ENCODE data around the gene ENO2.
A peak's percentile ranks its signal among the peaks of the same experiment; 100 is the strongest.

ENO2 gene

DNA sequence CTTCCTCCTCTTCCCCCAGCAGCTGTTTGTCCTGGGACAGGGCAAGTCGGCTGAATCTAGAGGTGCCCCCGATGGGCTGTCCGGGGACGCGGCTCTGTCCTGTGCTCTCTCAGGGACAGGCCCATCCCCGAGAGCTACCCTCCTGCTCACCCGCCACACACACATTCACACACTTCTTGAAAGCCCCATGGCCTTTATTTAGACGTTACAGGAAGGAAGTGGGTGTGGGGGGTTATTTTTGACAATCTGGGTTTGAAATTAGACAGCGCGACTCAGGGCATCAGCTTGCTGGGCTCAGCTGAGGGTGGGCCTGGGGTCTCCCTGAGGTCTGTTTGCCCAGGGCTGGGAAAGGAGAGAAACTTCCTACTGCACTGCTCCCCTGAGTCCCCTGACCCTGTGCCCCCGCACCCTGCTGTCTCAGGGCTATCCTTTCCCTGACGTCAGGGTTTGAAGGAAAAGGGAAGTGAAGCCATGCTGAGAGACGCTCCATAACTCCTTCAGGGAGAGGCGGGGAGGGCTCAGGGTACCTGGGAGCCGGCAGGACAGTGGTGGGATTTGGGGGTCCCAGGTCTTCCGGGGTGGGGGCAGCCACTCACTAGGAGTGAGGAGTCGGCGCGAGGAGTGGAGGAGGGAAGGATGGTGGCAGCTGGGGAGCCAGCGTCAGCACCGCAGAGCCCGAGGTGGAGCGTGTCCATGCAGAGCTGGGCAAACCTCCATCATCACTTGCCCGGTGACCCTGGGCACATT, 44.9 kb downstream of the ENO2 start:
- DNase-seq = no peak
- TF ChIP-seq POLR2A (IDR thresholded peaks at IDR 0.05; ENCODE audit: low read length) (no peak), GATA1 (IDR thresholded peaks at IDR 0.05; ENCODE audit: low read depth, low read length) (no peak)

DNA sequence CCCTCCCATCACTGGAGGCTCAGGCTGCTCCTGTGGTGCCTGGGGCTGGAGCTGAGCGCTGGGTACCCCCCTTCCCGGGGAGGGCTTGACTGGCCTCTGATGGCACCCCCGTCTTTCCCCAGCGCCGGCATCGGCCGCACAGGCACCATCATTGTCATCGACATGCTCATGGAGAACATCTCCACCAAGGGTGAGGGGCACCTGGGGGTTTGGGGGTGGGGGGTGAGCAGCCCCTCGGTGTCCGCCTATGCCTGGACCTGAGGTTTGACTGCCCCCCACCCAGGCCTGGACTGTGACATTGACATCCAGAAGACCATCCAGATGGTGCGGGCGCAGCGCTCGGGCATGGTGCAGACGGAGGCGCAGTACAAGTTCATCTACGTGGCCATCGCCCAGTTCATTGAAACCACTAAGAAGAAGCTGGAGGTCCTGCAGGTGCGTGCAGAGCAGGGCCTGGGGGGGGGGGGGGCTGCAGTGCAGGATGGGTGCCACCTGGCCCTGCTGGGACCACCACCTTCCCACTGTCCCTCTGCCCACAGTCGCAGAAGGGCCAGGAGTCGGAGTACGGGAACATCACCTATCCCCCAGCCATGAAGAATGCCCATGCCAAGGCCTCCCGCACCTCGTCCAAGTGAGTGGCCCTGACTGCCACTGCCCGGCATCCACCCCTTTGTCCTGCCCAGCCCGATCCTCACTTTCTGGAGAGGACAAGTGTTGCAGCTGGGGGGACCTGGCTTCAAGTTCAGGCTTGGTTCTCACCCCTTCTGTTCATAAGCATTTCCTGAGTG, 45.6 kb downstream of the ENO2 start:
- TF ChIP-seq GATA1 (IDR thresholded peaks at IDR 0.05; ENCODE audit: low read depth, low read length) (no peak), POLR2A (IDR thresholded peaks at IDR 0.05; ENCODE audit: low read length) (no peak)
- DNase-seq = no peak

DNA sequence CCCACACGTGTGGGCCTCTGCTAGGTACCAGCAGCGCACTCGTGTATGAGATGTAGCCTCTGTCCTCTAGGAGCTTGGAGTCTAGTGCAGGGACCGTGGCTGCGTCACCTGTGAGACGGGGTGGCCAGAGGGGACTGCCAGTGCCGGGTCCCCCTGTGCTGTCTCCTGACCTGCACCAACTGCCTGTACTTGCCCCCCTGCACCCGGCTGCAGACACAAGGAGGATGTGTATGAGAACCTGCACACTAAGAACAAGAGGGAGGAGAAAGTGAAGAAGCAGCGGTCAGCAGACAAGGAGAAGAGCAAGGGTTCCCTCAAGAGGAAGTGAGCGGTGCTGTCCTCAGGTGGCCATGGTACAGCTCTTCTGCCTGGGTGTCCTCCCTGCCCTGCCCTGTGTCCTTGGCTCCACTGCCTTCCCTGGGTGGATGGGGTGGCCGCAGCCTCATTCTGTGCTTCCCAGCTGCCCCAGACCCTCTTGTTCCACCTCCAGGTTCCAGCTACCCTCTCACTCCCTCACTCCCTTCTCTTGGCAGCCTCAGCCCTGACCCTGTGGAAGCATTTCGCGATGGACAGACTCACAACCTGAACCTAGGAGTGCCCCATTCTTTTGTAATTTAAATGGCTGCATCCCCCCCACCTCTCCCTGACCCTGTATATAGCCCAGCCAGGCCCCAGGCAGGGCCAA, 46.4 kb downstream of the ENO2 start:
- DNase-seq = peak; percentile 54 to 59

DNA sequence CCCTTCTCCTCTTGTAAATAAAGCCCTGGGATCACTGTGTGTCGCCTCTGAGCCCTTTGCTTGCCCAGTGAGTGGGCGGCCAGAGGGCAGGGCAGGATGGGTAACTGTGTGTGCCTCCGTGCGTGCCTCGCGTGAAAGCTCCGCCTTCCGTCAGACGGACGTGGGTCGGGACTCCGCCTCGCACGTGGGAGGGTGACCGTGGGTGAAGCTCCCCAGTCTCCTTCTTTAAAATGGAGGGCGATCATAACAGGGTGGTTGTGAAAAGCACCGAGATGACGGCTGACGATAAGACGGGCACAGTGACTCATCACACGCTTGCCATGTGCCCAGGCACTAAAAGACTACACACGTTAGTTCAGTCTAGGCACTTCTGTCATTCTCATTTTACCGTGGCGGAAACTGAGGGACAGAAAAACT, 46.9 kb downstream of the ENO2 start:
- TF ChIP-seq GATA1 (IDR thresholded peaks at IDR 0.05; ENCODE audit: low read depth, low read length) = peak; percentile 47
- TF ChIP-seq POLR2A (IDR thresholded peaks at IDR 0.05; ENCODE audit: low read length) = no peak
- peak; percentile 86 to 90 for DNase-seq

More for the DNA sequence above, 46.4 kb downstream of the ENO2 start:
- TF ChIP-seq POLR2A (IDR thresholded peaks at IDR 0.05; ENCODE audit: low read length) = no peak
- no peak for TF ChIP-seq GATA1 (IDR thresholded peaks at IDR 0.05; ENCODE audit: low read depth, low read length)

DNA sequence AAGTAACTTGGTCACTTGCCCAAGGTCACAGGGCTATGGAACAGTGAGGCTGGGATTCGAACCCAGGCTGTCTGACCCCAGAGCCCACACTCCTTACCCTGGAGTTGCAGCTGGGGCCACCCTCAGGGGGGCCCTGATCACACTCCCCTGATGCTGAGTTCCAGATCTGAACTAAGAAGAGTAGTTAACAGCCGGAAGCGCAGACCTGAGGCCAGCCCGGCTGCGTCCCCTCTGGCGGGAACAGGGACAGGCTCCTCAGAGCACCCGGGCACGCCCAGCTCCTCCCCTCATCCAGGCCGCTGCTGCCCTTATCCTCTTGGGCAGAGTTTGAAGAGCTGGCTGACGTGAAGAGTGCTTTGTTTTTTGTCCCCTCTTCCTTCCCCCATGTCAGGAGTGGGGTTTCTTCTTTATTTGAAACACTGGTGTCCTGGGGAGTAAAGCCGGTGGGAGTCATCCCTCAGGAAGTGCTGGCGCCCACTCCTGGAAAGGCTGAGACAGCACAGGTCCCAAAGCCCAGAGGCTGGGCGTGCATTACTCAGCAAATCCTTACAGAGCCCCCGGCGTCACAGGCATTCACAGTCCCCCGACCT, 47.4 kb downstream of the ENO2 start:
- TF ChIP-seq POLR2A (IDR thresholded peaks at IDR 0.05; ENCODE audit: low read length) (peak; percentile 86), GATA1 (IDR thresholded peaks at IDR 0.05; ENCODE audit: low read depth, low read length) (no peak)
- DNase-seq = peak; percentile 91 to 93

DNA sequence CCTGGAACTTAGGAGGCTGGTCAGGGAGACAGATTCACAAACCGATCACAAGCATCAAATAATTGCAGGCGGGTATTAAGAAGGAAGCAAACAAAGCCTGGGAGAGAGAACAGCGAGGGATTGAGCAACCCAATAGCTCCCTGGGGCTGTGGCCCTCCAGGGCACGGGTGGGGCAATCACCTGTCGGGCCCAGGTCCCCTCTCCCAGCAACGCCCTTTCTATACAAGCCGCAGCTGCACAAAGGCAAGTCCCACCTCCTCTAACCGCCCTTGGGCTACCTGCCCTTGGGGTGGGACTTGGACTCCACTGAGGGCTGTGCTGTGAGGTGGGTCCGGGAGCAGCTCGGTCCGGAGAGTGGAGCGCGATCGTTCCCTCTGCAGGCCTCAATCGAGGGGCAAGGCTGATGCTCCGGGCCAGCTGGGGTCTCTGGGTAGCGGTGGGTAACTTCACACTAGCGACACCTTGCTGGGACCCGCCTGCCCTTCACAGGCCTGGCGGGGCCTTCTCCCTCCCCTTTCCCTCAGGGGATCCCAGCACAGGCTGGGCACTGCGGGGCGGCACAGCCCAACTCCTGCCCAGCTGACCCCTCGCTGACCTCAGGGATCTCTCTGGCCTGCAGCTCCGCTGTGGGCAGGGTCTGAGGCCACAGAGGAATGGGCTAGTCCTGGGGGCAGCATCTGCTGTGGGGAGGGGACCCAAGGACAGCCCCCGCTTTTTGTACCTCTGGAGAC, 48.1 kb downstream of the ENO2 start:
- no peak for TF ChIP-seq GATA1 (IDR thresholded peaks at IDR 0.05; ENCODE audit: low read depth, low read length)
- DNase-seq = no peak

DNA sequence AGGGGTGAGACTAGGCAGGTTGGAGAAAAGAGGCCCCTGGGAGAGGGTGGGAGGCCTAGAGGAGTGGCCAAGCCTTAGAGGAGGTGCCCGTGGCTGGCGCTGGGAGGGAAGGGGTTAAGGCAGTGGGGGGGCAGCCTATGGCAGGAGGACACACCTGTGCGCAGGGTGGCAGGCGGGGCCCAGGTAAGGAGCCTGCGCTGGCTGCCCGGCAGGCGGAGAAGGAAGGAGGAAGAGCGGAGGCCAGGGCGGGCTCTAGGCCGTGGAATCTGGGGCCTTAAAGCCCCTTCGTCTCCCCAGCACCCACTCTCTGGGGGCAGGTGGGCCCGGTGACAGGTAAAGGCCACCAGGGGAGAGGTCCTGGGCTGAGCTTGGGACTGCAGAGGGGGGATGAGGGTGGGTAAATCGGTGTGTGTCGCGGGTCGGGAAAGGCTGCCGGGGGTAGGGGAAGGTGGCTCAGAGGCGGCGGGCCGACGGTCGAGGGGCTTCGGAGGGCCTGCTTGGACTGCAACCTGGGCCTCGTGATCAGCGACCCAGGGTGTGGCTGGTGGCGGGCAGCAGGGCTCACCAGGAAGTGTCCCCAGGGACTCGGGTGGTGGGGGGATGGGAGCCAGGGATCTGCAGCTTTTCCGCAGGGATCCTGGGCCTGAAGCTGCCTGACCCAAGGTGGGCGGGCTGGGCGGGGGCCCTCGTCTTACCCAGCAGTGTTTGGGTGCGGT, 48.8 kb downstream of the ENO2 start:
- no peak for TF ChIP-seq GATA1 (IDR thresholded peaks at IDR 0.05; ENCODE audit: low read depth, low read length)
- TF ChIP-seq POLR2A (IDR thresholded peaks at IDR 0.05; ENCODE audit: low read length) = no peak
- DNase-seq = no peak

DNA sequence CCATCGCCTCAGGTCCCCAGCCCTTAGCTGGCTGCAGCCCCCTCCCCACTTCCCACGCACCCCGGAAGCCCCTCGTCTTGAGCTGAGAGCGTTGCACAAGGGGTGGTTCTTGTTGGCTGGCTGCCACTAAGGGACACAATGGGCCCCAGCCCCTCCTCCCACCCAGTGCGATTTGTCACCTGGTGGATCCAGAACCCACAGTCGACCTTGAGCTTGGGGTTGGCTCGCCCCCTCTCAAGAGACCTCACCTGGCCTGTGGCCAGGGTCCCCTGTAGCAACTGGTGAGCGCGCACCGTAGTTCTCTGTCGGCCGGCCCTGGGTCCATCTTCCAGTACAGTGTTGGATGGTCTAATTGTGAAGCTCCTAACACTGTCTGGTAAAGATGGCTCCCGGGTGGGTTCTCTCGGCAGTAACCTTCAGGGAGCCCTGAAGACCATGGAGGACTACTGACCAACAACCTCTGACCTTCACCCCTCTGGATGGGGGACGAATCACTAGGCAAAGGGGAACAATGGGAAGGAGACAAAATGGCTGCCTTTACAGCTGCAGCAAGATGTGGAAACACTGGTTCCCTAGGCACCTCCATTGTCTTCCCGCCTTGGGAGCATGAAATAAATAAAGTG, 49.5 kb downstream of the ENO2 start:
- TF ChIP-seq POLR2A (IDR thresholded peaks at IDR 0.05; ENCODE audit: low read length) (no peak), GATA1 (IDR thresholded peaks at IDR 0.05; ENCODE audit: low read depth, low read length) (no peak)
- no peak for DNase-seq

DNA sequence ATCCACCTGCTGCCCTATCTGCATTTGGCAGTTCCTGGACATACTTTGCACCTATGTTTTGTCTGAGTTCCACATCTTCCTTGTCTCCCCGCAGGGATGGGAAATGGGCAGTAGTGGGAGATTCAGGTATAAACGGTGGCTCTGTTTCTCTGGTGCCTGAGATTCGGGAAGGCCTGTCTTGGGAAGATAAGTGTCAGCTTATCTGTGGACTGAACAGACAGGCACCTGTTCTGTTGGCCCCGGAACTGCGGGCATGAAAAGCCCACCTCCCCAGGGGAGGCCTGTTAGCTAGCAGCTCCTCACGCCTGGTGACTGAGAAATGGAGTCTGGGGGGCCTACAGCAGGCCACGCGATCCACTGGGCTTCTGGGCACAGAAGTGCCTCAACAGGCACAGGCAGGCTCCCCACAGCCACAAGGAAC, 50.2 kb downstream of the ENO2 start:
- DNase-seq = peak; percentile 71 to 77
- TF ChIP-seq GATA1 (IDR thresholded peaks at IDR 0.05; ENCODE audit: low read depth, low read length) (no peak), POLR2A (IDR thresholded peaks at IDR 0.05; ENCODE audit: low read length) (no peak)

DNA sequence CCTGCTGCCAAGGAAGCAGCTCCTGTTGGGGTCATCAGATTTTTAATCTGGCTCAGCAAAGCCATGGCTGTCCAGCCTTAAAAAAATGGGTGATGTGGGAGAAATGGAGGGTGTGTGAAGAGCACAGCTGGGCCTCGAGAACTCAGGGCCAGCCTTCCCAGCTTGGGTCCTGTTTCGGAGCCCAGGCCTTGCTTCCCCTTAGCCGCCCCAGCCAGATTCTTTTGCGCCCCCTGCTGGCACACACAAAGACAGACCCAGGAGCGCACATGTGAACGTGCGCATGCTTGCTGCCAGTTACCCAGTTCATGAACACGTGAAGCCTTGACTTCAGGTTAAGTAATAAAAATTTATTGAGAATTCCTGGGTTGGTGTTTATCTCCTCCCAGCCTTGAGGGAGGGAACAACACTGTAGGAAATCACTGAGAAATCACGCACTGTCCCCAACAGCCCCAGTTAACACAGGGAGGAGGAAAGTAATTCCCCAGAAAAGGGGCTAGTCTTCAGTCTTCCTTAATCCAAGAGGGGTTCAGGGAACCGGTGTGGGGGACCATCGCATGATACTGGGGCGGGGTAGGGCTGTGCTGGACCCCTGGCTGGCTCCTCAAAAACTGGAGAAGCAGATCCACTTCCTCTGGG, 50.8 kb downstream of the ENO2 start:
- TF ChIP-seq GATA1 (IDR thresholded peaks at IDR 0.05; ENCODE audit: low read depth, low read length) (no peak), POLR2A (IDR thresholded peaks at IDR 0.05; ENCODE audit: low read length) (peak; percentile 42)
- peak; percentile 91 to 93 for DNase-seq

DNA sequence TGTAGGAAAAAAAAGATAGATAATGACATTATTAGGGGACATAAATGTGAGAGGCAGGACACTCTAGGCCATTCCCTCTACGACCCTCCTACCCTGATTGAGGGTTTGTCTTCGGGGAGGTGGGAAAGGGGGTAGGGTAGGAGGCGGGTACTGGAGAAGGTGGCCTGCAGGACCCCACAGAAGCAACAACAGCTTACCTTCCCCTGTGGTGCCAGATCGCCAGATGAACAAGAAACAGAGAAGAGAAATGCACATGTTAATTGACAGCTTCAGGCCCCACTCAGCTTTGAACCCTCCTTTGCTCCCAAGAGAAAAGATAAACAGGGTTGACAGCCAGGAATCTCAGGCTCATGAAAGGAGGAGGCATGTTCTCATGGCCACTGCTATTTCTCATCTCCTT, 51.3 kb downstream of the ENO2 start:
- TF ChIP-seq GATA1 (IDR thresholded peaks at IDR 0.05; ENCODE audit: low read depth, low read length) (no peak), POLR2A (IDR thresholded peaks at IDR 0.05; ENCODE audit: low read length) (no peak)
- DNase-seq = no peak

DNA sequence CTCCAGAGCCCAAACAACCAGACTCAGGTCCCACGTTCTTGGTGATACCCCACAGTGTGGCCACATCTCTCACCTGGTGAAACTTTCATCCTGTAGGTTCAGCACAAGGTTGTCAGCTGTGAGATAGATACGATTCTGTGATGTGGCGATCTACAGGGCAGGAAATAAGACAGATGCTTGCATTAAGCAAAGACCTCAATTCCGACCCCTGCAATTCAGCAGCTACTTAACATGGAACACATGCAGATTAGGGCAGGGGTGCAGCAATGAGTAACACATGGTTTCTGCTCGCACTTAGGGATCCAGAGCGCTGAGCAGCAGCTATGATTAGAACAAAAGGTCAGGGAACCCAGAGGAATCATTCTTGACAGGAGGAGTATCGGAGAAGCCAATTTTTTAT, 52.0 kb downstream of the ENO2 start:
- DNase-seq = no peak
- TF ChIP-seq POLR2A (IDR thresholded peaks at IDR 0.05; ENCODE audit: low read length) = no peak
- TF ChIP-seq GATA1 (IDR thresholded peaks at IDR 0.05; ENCODE audit: low read depth, low read length) = no peak

Measured in erythroblast (primary cell).